MG63 (cell line): ENCODE measurements around the gene PKIB. TPM values are rescaled to one million over a fixed set of nuclear protein-coding genes. Genes with fewer than 3 reads are reported as not detected.

Experiments
- DNase-seq: peaks from one replicate; pipeline ENCODE4 v3.0.0-alpha.2; 2020
- H3K27me3 ChIP-seq: fragments of 250-450 bp; sonication (Bioruptor Pico); 2 replicates; pipeline ENCODE4 v1.5.1; 2020; ENCODE audit warnings: mild to moderate bottlenecking, moderate library complexity
- H3K36me3 ChIP-seq: fragments of 250-450 bp; sonication (Bioruptor Pico); 2 replicates; pipeline ENCODE4 v1.5.1; 2020; ENCODE audit warnings: mild to moderate bottlenecking, moderate library complexity
- H3K4me3 ChIP-seq: fragments of 250-450 bp; sonication (Bioruptor Pico); 2 replicates; pipeline ENCODE4 v1.5.1; 2020; ENCODE audit warnings: mild to moderate bottlenecking, moderate library complexity
- H3K9me3 ChIP-seq: fragments of 250-450 bp; sonication (Bioruptor Pico); 2 replicates; pipeline ENCODE4 v1.5.1; 2020; ENCODE audit warnings: mild to moderate bottlenecking, moderate library complexity
- total RNA-seq: library from RNA; depleted of rRNA; stranded (reverse); fragments of >200 nt; shearing (Covaris generic); gene quantifications from 2 replicates; pipeline ENCODE4 v1.2.3, GENCODE V29; 2014; ENCODE audit warnings: low replicate concordance

Gene PKIB
- total RNA-seq, 1 experiment from 2014 or later, result not detected

DNA sequence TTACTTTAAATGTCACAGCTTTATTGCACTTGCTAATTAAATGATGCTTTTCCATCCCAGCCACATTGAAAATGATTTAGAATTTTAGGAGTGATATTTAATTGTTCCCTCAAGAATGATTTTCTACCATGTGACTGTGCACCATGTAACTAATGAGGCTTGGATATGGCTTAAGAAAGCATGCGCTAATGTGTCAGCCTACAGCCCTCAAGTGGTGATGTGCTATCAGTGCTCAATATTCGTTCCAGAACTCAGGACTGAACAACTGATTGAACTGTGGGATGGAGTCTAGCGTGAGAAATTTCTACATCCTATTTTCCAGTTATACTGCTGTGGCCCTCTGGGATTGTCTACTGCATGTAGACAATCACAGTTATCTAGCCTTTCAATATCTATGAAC lies 71.5 kb downstream of the PKIB start:
- Histone ChIP-seq H3K9me3 (no peaks in the 10 kb centered on the region), H3K36me3 (no peaks in the 10 kb centered on the region), H3K27me3 (no peaks in the 10 kb centered on the region), H3K4me3 (no peak overlapping the region)
- no peak for DNase-seq

GRCh38 chr6:122683989-122684651 lies 73.9 kb downstream of the PKIB start:
- H3K36me3 ChIP-seq, result no peaks in the 10 kb centered on the region
- no peaks in the 10 kb centered on the region for H3K9me3 ChIP-seq
- H3K27me3 ChIP-seq, result no peaks in the 10 kb centered on the region
- no peak overlapping the region for H3K4me3 ChIP-seq
- no peak for DNase-seq

DNA sequence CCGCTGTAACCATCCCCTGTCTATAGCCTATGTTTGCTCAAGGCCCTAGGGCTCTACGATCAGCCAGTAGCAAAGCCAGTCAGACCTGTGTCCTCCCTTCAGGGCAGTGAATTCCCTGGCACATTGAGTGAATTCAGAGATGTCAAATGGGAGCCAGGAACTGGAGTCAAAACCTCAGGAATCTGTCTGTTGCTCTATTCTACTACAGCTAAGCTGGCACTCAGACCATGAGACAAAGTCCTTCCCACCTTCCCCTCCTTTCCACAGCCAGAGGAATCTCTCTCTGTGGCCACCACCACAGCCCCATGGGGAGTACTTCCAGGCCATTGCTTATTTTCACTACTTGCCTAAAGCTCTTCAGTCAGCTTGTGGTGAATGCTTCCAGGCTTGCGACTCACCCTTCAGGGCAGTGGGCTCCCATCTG lies 82.0 kb downstream of the PKIB start:
- Histone ChIP-seq H3K27me3 (no peaks in the 10 kb centered on the region), H3K4me3 (no peak overlapping the region), H3K36me3 (no peaks in the 10 kb centered on the region), H3K9me3 (no peaks in the 10 kb centered on the region)
- peak; percentile 75 for DNase-seq

DNA sequence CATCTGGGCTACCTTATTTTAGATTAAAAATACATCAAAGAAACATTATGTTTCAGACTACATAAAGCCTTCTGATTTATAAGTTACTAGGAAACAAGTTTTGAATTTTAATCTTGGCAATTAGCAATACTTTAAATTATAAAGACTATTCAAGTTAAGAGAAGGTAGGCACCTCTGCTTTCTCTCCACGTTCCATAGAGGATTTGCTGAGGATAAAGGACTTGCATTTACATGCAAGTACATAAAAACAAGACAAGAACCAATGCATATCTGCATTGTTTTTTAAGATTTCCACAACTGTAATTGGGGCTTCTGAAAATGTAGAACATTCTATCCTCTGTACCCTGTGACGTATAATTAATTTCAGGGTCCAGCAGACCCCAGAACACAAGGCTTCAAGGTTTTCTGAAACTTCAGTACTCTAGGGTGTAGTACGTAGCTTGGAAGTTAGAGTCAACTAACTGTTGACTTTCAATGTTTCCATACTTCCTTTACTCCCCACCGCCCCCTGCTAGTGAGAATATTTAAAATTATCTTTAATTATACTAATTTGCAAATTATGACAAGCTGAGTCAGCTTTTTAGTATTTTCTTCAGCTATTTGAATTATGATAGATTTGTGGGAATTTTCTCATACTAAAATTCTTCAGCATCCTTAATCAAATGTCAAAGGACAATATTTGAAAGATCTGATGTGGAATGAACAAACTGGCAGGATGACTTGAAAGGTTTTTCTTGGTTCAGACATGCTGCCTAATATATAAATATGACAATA lies 82.8 kb downstream of the PKIB start:
- Histone ChIP-seq H3K9me3 (no peaks in the 10 kb centered on the region), H3K4me3 (no peak overlapping the region), H3K27me3 (no peaks in the 10 kb centered on the region), H3K36me3 (no peaks in the 10 kb centered on the region)
- DNase-seq, result no peak

GRCh38 chr6:122694075-122694474 lies 83.9 kb downstream of the PKIB start:
- Histone ChIP-seq H3K27me3 (no peaks in the 10 kb centered on the region), H3K36me3 (no peaks in the 10 kb centered on the region), H3K9me3 (no peaks in the 10 kb centered on the region), H3K4me3 (no peak overlapping the region)
- DNase-seq, result no peak

GRCh38 chr6:122694602-122695001 lies 84.4 kb downstream of the PKIB start:
- no peaks in the 10 kb centered on the region for H3K36me3 ChIP-seq
- no peaks in the 10 kb centered on the region for H3K9me3 ChIP-seq
- H3K4me3 ChIP-seq, result no peak overlapping the region

DNA sequence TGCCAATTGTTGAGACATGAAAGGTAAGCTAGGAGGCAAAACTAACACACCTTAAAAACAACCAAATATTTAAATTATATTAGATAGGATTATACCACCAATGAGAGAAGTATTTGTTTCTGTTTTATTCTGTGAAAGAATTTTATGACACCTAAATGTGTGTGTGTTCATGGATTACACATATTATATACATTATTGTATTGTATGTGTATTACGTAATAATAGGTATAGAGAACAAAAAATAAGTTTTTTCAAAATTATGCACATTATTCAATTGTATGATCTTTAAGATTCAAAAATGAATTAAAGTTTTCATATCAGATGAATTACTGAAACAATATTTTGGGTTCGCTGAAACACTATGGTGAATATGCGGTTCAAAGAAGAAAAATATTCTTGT lies 85.0 kb downstream of the PKIB start:
- H3K9me3 ChIP-seq, result no peaks in the 10 kb centered on the region
- no peak for DNase-seq
- H3K36me3 ChIP-seq, result no peaks in the 10 kb centered on the region
- no peaks in the 10 kb centered on the region for H3K27me3 ChIP-seq
- no peak overlapping the region for H3K4me3 ChIP-seq

More at GRCh38 chr6:122694602-122695001, 84.4 kb downstream of the PKIB start:
- DNase-seq, result no peak
- H3K27me3 ChIP-seq, result no peaks in the 10 kb centered on the region

- H3K36me3 ChIP-seq, result no peaks in the 10 kb centered on the region
- no peaks in the 10 kb centered on the region for H3K9me3 ChIP-seq
- peak; percentile 20 for DNase-seq
- H3K4me3 ChIP-seq, result no peak overlapping the region
- H3K27me3 ChIP-seq, result no peaks in the 10 kb centered on the region
Observed at GRCh38 chr6:122696079-122696478, 85.9 kb downstream of the PKIB start.

- Histone ChIP-seq H3K36me3 (no peaks in the 10 kb centered on the region), H3K4me3 (no peak overlapping the region), H3K27me3 (no peaks in the 10 kb centered on the region), H3K9me3 (no peaks in the 10 kb centered on the region)
- no peak for DNase-seq
Observed at GRCh38 chr6:122696853-122697252, 86.6 kb downstream of the PKIB start.

- Histone ChIP-seq H3K4me3 (no peak overlapping the region), H3K9me3 (no peaks in the 10 kb centered on the region), H3K36me3 (no peaks in the 10 kb centered on the region), H3K27me3 (no peaks in the 10 kb centered on the region)
- DNase-seq, result no peak
Observed at GRCh38 chr6:122697458-122697857, 87.3 kb downstream of the PKIB start.

DNA sequence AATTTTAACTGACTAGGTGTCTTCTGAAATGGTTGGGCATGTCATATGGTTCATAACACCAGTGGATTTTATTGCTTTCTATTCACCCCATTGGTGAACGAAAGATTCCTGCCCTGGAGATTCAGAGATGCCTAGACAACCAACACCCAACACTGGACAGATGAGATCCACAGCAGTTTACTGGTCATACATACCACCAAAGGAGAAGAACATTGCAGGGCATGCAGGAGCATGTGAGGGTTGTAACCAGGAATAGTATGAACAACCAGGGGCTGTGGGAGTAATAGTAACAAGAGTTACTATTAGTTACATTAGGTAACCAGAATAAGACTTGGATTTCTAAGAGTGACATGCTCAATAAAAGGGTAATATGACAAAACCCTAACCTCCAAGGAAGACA lies 91.5 kb downstream of the PKIB start:
- no peak for DNase-seq
- Histone ChIP-seq H3K4me3 (no peak overlapping the region), H3K36me3 (no peaks in the 10 kb centered on the region), H3K9me3 (no peaks in the 10 kb centered on the region), H3K27me3 (no peaks in the 10 kb centered on the region)

DNA sequence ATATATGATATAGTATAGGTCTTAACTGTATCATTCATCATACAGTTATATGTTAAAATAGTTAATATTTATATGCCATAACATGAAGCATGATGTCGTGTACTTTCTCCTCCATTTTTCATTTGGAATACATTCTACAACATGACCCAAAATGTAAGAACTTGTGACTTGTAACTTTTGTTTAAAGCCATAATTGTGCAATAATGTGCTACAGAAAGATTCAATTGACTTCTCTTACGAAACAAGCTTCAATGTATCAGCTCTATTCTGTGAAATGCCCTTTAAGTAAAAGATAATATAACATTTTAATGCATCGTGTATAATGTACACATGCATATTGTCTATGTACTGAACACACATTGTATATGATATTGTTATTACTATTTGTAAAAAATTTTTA lies 92.6 kb downstream of the PKIB start:
- no peak overlapping the region for H3K4me3 ChIP-seq
- H3K27me3 ChIP-seq, result 0 out of 2 replicates have a peak, but pooled peaks cover 3% of the 10 kb centered on the region
- no peak for DNase-seq
- H3K9me3 ChIP-seq, result no peaks in the 10 kb centered on the region
- no peaks in the 10 kb centered on the region for H3K36me3 ChIP-seq

DNA sequence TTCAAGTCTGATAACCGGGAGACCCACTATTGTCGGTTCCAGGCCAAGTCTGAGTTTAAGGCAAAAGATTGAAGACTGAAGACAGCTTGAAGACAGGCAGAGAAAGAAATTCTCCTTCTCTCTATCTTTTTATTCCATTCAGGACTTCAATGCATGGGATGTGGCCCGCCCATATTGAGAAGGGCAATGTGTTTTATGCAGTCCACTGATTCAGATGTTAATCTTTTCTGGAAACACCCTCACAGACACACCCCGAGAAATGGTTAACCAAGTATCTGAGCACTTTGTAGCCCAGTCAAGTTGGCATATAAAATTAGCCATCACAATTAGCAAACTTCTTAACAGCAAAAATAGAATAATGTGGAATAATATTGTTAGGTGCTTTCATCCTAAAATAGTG lies 93.9 kb downstream of the PKIB start:
- Histone ChIP-seq H3K27me3 (peaks cover 5% of the 10 kb centered on the region; the same call in 1 of the 2 replicates), H3K36me3 (no peaks in the 10 kb centered on the region), H3K4me3 (no peak overlapping the region), H3K9me3 (no peaks in the 10 kb centered on the region)
- no peak for DNase-seq

- no peaks in the 10 kb centered on the region for H3K36me3 ChIP-seq
- peaks cover 5% of the 10 kb centered on the region; the same call in 1 of the 2 replicates for H3K27me3 ChIP-seq
- no peak overlapping the region for H3K4me3 ChIP-seq
- DNase-seq, result no peak
- no peaks in the 10 kb centered on the region for H3K9me3 ChIP-seq
Observed at GRCh38 chr6:122709922-122710512, 99.8 kb downstream of the PKIB start.

GRCh38 chr6:122710908-122711635 lies 100.9 kb downstream of the PKIB start:
- peaks cover 5% of the 10 kb centered on the region; the same call in 1 of the 2 replicates for H3K27me3 ChIP-seq
- no peaks in the 10 kb centered on the region for H3K36me3 ChIP-seq
- H3K9me3 ChIP-seq, result no peaks in the 10 kb centered on the region
- H3K4me3 ChIP-seq, result no peak overlapping the region
- no peak for DNase-seq

DNA sequence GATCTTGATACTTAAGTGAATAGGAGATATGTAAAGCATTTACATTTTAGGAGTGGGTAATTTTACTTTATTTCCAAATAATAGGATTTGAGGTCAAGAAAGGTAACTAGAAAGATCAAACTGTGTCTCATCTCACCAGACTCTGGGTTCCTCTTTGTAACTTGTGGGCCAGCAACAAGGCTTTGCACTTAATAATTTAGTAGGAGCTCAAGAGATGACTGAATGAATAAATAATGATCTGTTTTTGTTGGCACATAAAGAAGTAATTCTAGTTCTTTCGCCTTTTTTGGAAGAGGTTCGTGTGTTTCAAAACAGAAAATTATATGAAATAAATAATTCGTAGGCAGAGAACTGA lies 101.9 kb downstream of the PKIB start:
- Histone ChIP-seq H3K9me3 (no peaks in the 10 kb centered on the region), H3K4me3 (no peak overlapping the region), H3K36me3 (no peaks in the 10 kb centered on the region), H3K27me3 (peaks cover 4% of the 10 kb centered on the region; the same call in 1 of the 2 replicates)
- no peak for DNase-seq
